Measurements from ENCODE around the gene SLC22A12.

Gene SLC22A12

DNA sequence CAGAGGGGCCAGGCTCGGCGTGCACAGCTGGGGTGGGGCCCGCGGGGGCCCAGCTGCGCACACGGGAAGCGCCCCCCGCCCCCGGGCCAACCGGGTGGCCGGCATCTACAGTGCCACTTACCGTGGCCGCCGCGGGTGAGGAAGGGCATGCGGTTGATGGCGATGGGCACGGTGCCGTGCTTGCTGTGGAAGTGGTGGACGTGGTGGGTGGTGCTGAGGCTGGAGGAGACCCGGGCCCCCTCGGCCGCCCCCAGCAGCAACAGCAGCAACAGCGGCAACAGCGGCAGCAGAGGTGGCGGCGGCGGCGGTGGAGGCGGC is 51.4 kb downstream of the SLC22A12 start:
- no peak overlapping the region for H3K4me3 ChIP-seq (replicated peaks; ENCODE audit: low read depth, low read length)
- peaks cover 1% of the 10 kb centered on the region for H3K27me3 ChIP-seq (replicated peaks; ENCODE audit: control insufficient read depth, insufficient read depth, low read length)
- H3K36me3 ChIP-seq (ENCODE audit: control insufficient read depth, insufficient read depth, low read length), result no peaks in the 10 kb centered on the region
- TF ChIP-seq, protein P1, sequence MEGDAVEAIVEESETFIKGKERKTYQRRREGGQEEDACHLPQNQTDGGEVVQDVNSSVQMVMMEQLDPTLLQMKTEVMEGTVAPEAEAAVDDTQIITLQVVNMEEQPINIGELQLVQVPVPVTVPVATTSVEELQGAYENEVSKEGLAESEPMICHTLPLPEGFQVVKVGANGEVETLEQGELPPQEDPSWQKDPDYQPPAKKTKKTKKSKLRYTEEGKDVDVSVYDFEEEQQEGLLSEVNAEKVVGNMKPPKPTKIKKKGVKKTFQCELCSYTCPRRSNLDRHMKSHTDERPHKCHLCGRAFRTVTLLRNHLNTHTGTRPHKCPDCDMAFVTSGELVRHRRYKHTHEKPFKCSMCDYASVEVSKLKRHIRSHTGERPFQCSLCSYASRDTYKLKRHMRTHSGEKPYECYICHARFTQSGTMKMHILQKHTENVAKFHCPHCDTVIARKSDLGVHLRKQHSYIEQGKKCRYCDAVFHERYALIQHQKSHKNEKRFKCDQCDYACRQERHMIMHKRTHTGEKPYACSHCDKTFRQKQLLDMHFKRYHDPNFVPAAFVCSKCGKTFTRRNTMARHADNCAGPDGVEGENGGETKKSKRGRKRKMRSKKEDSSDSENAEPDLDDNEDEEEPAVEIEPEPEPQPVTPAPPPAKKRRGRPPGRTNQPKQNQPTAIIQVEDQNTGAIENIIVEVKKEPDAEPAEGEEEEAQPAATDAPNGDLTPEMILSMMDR (IDR thresholded peaks at IDR 0.05; ENCODE audit: insufficient read depth, low read length, poor library complexity, severe bottlenecking), result no peak
- DNase-seq (ENCODE audit: extremely low read depth, insufficient read length), result no peak

DNA sequence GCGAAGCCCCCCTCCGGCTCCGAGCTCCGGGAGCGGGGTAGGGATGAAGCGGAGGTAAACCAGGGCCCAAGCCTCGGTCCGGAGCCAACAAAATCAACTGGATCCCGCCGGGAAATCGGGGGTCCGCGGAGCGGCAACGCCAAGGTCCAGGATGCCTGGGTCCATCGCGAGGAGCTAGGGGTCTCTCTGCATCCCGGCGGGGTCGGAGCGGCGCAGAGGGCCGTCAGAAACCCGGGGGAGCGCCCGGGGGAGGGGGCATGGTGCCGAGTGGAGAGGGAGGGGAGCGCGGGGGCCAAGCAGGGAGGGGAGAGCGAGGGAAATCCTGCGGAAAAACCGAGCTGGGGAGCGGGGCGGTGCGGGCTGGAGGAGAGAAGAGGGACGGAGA is 51.8 kb downstream of the SLC22A12 start:
- H3K4me3 ChIP-seq (replicated peaks; ENCODE audit: low read depth, low read length), result no peak overlapping the region
- H3K27me3 ChIP-seq (replicated peaks; ENCODE audit: control insufficient read depth, insufficient read depth, low read length), result peaks cover 1% of the 10 kb centered on the region
- no peak for DNase-seq (ENCODE audit: extremely low read depth, insufficient read length)
- no peaks in the 10 kb centered on the region for H3K36me3 ChIP-seq (ENCODE audit: control insufficient read depth, insufficient read depth, low read length)
- TF ChIP-seq, protein P1 (IDR thresholded peaks at IDR 0.05; ENCODE audit: insufficient read depth, low read length, poor library complexity, severe bottlenecking), result no peak

DNA sequence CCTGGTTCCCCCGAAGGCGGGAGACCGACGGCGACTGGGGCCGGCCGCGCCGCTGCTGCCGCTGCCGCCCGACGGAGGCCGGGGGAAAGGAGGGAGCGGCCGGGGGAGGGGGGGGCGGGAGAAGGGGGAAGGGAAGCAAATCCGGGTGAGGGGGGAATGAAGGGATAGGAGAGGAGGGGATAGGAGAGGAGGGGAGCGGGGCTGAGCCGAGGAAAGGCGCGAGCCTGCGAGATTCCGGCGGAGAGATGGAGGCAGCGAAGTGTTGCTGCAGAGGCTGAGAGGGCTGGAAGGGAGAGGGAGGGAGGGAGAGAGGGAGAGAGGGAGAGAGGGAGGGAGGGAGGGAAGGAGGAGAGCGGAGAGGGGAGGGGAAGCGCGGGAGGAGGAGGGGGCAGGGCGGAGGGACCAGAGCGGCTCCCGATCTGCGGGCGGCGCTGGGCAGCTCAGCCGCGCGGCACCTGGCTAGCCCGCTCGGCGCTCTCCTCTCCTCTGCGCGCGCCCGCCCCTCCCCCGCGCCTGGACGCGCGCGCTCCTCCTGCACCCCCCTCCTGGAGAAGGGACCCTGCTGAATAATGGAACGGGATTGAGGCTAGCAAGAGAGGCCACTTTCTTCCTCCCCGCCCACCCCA is 52.3 kb downstream of the SLC22A12 start:
- Histone ChIP-seq H3K4me3 (replicated peaks; ENCODE audit: low read depth, low read length) (no peak overlapping the region), H3K27me3 (replicated peaks; ENCODE audit: control insufficient read depth, insufficient read depth, low read length) (peaks cover 1% of the 10 kb centered on the region), H3K36me3 (ENCODE audit: control insufficient read depth, insufficient read depth, low read length) (no peaks in the 10 kb centered on the region)
- TF ChIP-seq, protein P1 (IDR thresholded peaks at IDR 0.05; ENCODE audit: insufficient read depth, low read length, poor library complexity, severe bottlenecking), result no peak
- no peak for DNase-seq (ENCODE audit: extremely low read depth, insufficient read length)

DNA sequence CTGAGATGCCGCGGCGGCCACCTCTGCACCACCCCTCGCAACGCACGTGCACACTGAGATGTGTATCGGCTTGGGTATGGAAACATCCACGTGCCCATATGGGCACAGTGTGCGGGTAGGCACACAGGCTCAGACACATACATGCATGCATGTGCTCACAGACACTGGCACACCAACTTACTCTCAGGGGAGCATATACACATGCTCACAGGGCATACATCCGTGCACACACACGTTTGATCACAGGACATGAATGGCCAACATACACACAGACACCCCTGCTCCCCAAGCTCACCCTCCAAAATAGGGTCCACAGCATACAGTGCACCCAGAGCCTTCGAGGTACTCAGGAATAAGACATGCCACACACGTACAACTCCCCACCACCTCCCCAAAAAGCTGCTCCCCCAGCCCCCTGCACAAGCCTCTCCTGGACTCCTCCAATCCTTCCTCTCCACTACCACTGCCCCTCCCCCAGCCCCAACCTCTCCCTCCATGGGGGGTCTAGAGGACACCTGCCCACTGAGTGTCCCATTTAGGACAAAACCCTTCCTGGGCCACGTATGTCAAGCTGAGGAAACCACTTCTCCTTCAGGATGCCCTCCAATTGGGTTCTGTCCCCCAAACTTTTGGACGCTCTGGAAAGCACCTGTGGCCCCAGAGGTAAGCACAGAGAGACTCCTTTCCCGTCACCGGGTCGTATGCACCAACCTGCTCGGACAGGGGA is 53.1 kb downstream of the SLC22A12 start:
- Histone ChIP-seq H3K36me3 (ENCODE audit: control insufficient read depth, insufficient read depth, low read length) (no peaks in the 10 kb centered on the region), H3K27me3 (replicated peaks; ENCODE audit: control insufficient read depth, insufficient read depth, low read length) (peaks cover 1% of the 10 kb centered on the region), H3K4me3 (replicated peaks; ENCODE audit: low read depth, low read length) (no peak overlapping the region)
- no peak for DNase-seq (ENCODE audit: extremely low read depth, insufficient read length)
- TF ChIP-seq, protein P1 (IDR thresholded peaks at IDR 0.05; ENCODE audit: insufficient read depth, low read length, poor library complexity, severe bottlenecking), result no peak

DNA sequence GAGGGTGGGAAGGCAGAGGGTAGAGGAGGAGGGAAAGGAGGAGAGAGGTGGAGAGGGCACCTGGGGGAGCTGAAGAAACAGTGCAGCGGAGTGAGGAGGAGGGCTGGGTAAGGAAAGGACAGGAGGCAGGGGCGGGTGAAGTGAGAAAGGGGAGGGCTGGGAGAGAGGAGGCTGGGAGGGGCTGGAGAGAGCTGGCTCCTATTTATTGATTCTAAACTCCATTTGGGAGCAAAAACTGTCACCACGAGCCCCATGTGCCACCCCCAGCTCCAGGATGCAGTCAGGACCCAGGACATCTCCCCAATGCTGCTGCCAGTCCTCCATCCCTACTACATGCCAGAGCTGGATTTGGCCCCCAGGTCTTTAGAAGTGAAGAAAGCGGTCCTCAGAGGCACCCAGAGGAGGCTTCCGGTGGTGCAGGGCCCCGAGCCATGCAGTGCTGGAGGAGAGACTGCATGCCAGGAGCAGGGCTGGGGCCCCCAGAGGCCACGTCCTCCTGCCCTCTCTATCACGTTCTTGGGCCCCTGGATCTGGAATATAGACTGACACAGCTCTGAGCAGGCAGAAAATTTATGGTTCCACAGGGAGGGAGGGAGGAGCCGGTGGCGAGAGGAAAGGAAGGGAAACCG is 53.7 kb downstream of the SLC22A12 start:
- Histone ChIP-seq H3K36me3 (ENCODE audit: control insufficient read depth, insufficient read depth, low read length) (no peaks in the 10 kb centered on the region), H3K27me3 (replicated peaks; ENCODE audit: control insufficient read depth, insufficient read depth, low read length) (peaks cover 1% of the 10 kb centered on the region), H3K4me3 (replicated peaks; ENCODE audit: low read depth, low read length) (no peak overlapping the region)
- no peak for DNase-seq (ENCODE audit: extremely low read depth, insufficient read length)
- TF ChIP-seq, protein P1 (IDR thresholded peaks at IDR 0.05; ENCODE audit: insufficient read depth, low read length, poor library complexity, severe bottlenecking), result peak; percentile 8
